IPS-18c (cell line): ENCODE results near the gene LCLAT1.
"Not testable (repeated sequence)": the region's sequence is repeated elsewhere in the genome, so short reads cannot be mapped to it uniquely, and the experiment has no call there.

Experiments
- H3K4me3 ChIP-seq: 2 replicates; pipeline ENCODE4 v1.7.0; 2013; ENCODE audit warnings: low read depth, mild to moderate bottlenecking, low read length, moderate library complexity; ENCODE audit not compliant: insufficient read depth
- H3K9me3 ChIP-seq: one replicate; pipeline ENCODE4 v1.6.1; 2013; ENCODE audit warnings: mild to moderate bottlenecking, low read length, moderate library complexity; ENCODE audit not compliant: control insufficient read depth, insufficient read depth

Gene LCLAT1

GRCh38 chr2:30584116-30584515 is 137.1 kb downstream of the LCLAT1 start:
- Histone ChIP-seq H3K4me3 (no peak overlapping the region), H3K9me3 (no peaks in the 10 kb centered on the region)

- H3K4me3 ChIP-seq: no peak overlapping the region
- no peaks in the 10 kb centered on the region for H3K9me3 ChIP-seq
Observed at GRCh38 chr2:30588994-30589393, 141.9 kb downstream of the LCLAT1 start.

- H3K9me3 ChIP-seq: no peaks in the 10 kb centered on the region
- H3K4me3 ChIP-seq: no peak overlapping the region
Observed at GRCh38 chr2:30590407-30590806, 143.4 kb downstream of the LCLAT1 start.

- Histone ChIP-seq H3K4me3 (no peak overlapping the region), H3K9me3 (no peaks in the 10 kb centered on the region)
Observed at GRCh38 chr2:30591186-30591585, 144.1 kb downstream of the LCLAT1 start.

GRCh38 chr2:30601375-30601774 is 154.3 kb downstream of the LCLAT1 start:
- Histone ChIP-seq H3K4me3 (no peak overlapping the region), H3K9me3 (no peaks in the 10 kb centered on the region)

- Histone ChIP-seq H3K9me3 (no peaks in the 10 kb centered on the region), H3K4me3 (no peak overlapping the region)
Observed at GRCh38 chr2:30605197-30605596, 158.2 kb downstream of the LCLAT1 start.

GRCh38 chr2:30608643-30609042 is 161.6 kb downstream of the LCLAT1 start:
- Histone ChIP-seq H3K4me3 (no peak overlapping the region), H3K9me3 (no peaks in the 10 kb centered on the region)

GRCh38 chr2:30611583-30611982 is 164.5 kb downstream of the LCLAT1 start:
- Histone ChIP-seq H3K4me3 (no peak overlapping the region), H3K9me3 (no peaks in the 10 kb centered on the region)

- Histone ChIP-seq H3K4me3 (no peak overlapping the region), H3K9me3 (no peaks in the 10 kb centered on the region)
Observed at GRCh38 chr2:30612371-30612770, 165.3 kb downstream of the LCLAT1 start.

- no peak overlapping the region for H3K4me3 ChIP-seq
- H3K9me3 ChIP-seq: no peaks in the 10 kb centered on the region
Observed at GRCh38 chr2:30613001-30613400, 166.0 kb downstream of the LCLAT1 start.

- H3K9me3 ChIP-seq, H3K4me3 ChIP-seq: not testable (repeated sequence)
Observed at GRCh38 chr2:30614227-30614626, 167.2 kb downstream of the LCLAT1 start.

GRCh38 chr2:30615926-30616325 is 168.9 kb downstream of the LCLAT1 start:
- no peak overlapping the region for H3K4me3 ChIP-seq
- H3K9me3 ChIP-seq: no peaks in the 10 kb centered on the region

GRCh38 chr2:30620102-30620501 is 173.1 kb downstream of the LCLAT1 start:
- no peaks in the 10 kb centered on the region for H3K9me3 ChIP-seq

GRCh38 chr2:30621836-30622235 is 174.8 kb downstream of the LCLAT1 start:
- Histone ChIP-seq H3K9me3 (no peaks in the 10 kb centered on the region), H3K4me3 (no peak overlapping the region)

More at GRCh38 chr2:30620102-30620501, 173.1 kb downstream of the LCLAT1 start:
- H3K4me3 ChIP-seq: no peak overlapping the region

- no peak overlapping the region for H3K4me3 ChIP-seq
- no peaks in the 10 kb centered on the region for H3K9me3 ChIP-seq
Observed at GRCh38 chr2:30622452-30622851, 175.4 kb downstream of the LCLAT1 start.

- no peaks in the 10 kb centered on the region for H3K9me3 ChIP-seq
- no peak overlapping the region for H3K4me3 ChIP-seq
Observed at GRCh38 chr2:30625276-30625675, 178.2 kb downstream of the LCLAT1 start.

- Histone ChIP-seq H3K9me3 (no peaks in the 10 kb centered on the region), H3K4me3 (no peak overlapping the region)
Observed at GRCh38 chr2:30625701-30626100, 178.7 kb downstream of the LCLAT1 start.

- no peak overlapping the region for H3K4me3 ChIP-seq
- no peaks in the 10 kb centered on the region for H3K9me3 ChIP-seq
Observed at GRCh38 chr2:30626397-30626796, 179.4 kb downstream of the LCLAT1 start.

GRCh38 chr2:30627151-30627550 is 180.1 kb downstream of the LCLAT1 start:
- no peaks in the 10 kb centered on the region for H3K9me3 ChIP-seq
- no peak overlapping the region for H3K4me3 ChIP-seq

GRCh38 chr2:30628341-30628740 is 181.3 kb downstream of the LCLAT1 start:
- no peak overlapping the region for H3K4me3 ChIP-seq

More at GRCh38 chr2:30628341-30628740, 181.3 kb downstream of the LCLAT1 start:
- no peaks in the 10 kb centered on the region for H3K9me3 ChIP-seq
